ENCODE measurements around the gene GPR107.

DNA sequence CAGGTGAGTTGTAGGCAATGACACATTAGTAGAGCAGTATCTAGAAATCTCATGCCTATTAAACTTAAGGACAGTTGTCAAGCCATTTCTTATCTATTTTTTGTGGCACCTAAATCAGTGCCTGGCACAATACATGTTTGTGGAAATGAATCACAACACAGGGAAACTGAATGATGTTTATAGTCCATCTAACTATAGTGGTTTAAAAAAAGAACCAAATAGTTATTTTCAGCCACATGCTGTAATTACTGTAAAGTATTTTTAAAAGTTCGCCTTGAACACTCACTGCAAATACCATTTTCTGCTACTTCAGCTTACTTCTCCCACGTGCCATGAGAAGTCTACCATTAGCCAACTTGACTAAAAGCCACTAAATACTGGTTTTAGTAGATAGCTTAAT, 32.6 kb upstream of the GPR107 start:
- TF ChIP-seq, protein P1, sequence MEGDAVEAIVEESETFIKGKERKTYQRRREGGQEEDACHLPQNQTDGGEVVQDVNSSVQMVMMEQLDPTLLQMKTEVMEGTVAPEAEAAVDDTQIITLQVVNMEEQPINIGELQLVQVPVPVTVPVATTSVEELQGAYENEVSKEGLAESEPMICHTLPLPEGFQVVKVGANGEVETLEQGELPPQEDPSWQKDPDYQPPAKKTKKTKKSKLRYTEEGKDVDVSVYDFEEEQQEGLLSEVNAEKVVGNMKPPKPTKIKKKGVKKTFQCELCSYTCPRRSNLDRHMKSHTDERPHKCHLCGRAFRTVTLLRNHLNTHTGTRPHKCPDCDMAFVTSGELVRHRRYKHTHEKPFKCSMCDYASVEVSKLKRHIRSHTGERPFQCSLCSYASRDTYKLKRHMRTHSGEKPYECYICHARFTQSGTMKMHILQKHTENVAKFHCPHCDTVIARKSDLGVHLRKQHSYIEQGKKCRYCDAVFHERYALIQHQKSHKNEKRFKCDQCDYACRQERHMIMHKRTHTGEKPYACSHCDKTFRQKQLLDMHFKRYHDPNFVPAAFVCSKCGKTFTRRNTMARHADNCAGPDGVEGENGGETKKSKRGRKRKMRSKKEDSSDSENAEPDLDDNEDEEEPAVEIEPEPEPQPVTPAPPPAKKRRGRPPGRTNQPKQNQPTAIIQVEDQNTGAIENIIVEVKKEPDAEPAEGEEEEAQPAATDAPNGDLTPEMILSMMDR (IDR thresholded peaks at IDR 0.05) = no peak
- no peak for TF ChIP-seq ZFX (IDR thresholded peaks at IDR 0.05; ENCODE audit: borderline replicate concordance)
